Body of pancreas (tissue), 4 donors: ENCODE measurements around the gene FLNC. TPM values are rescaled to one million over a fixed set of nuclear protein-coding genes. Genes with fewer than 3 reads are reported as not detected.

ENCODE experiments used
- ATAC-seq: fragments of 150-250 bp; one replicate; pipeline ENCODE4 v1.9.1; 2016
- DNase-seq, 4 donors: peaks; one replicate each; pipeline ENCODE4 v3.0.0-alpha.2; 2019
- H3K27ac ChIP-seq, 4 donors: fragments of 200-600 bp; sonication (generic); 1 replicate in 3 of 4; 2 replicates in 1 of 4; pipeline versions ENCODE4 v1.5.1 to v1.6.1; 2016 to 2019; ENCODE audit warnings: mild to moderate bottlenecking in 1 of 4, mixed read lengths in 1 of 4, moderate library complexity in 1 of 4
- H3K27me3 ChIP-seq, 2 donors: fragments of 200-600 bp; sonication (generic); one replicate each; pipeline ENCODE4 v1.6.0; 2016; ENCODE audit warnings: mild to moderate bottlenecking in 1 of 2
- H3K36me3 ChIP-seq, 2 donors: fragments of 200-600 bp; sonication (generic); replicated peaks in 1 of 2; 2 replicates each; pipeline ENCODE4 v1.5.1; 2016; ENCODE audit warnings: low read depth in 2 of 2; ENCODE audit not compliant: insufficient read depth in 1 of 2
- H3K4me1 ChIP-seq: fragments of 200-600 bp; sonication (generic); one replicate; pipeline ENCODE4 v1.6.0; 2016
- H3K4me3 ChIP-seq, 2 donors: fragments of 200-600 bp; sonication (generic); 1 replicate in 1 of 2; 2 replicates in 1 of 2; pipeline ENCODE4 v1.5.1; 2016 to 2019
- H3K9me3 ChIP-seq, 3 donors: fragments of 200-600 bp; sonication (generic); 1 replicate in 2 of 3; 2 replicates in 1 of 3; pipeline ENCODE4 v1.5.1; 2016
- POLR2A ChIP-seq, 3 donors: fragments of 450-650 bp; IDR thresholded peaks; one replicate each; pipeline ENCODE4 v1.6.1; 2016; ENCODE audit warnings: antibody characterized with exemption in 3 of 3, mild to moderate bottlenecking in 2 of 3
- WGBS, 2 donors: methylation state at CpG; one replicate each; pipeline ENCODE4 v1.1.5; 2017; 5-methylcytosine and 5-hydroxymethylcytosine counted together
- intact Hi-C: fragments of 100-400 bp; cut with DNase I; formaldehyde crosslinking; loops from one replicate; pipeline ENCODE4 v1.15.1; 2023
- total RNA-seq, 2 donors: library from RNA; depleted of rRNA; stranded (reverse); fragments of >200 nt; gene quantifications; one replicate each; pipeline ENCODE4 v1.1.0, GENCODE V29; 2016
- TF ChIP-seq, protein P1 (sequence below), 7 experiments: fragments of 450-650 bp in 4 of 7; fragments of 200-600 bp in 3 of 7; sonication (generic) in 3 of 7; IDR thresholded peaks; one replicate each; pipeline ENCODE4 v1.5.1; 2016 to 2019; ENCODE audit warnings: antibody characterized with exemption in 7 of 7

Gene FLNC
- total RNA-seq, 2 donors from 2014 or later: 1.8 to 4.0 TPM

DNA sequence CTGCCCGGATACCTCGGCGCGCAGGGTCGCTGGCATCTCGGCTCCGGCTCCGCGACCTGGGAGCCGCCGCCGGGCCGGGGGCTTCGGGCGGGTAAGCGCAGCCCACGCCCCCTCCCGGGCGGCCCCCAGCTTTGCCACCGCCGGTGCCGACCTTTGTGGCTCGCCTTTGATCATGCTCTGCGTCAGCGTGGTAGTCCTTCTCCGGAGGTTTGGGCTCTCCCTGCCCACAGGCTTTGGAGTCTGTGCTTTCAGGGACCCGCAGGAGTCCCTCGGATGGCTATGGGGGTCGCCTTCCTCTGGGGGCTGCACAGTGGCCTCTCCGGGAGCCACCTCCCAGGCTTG lies 39.7 kb downstream of the FLNC start:
- intact Hi-C loops: no loop called here
- H3K27ac ChIP-seq: no peak overlapping the region
- 11 to 60% methylated on average over 1 to 28 of the region's 30 CpGs for WGBS, 2 donors

DNA sequence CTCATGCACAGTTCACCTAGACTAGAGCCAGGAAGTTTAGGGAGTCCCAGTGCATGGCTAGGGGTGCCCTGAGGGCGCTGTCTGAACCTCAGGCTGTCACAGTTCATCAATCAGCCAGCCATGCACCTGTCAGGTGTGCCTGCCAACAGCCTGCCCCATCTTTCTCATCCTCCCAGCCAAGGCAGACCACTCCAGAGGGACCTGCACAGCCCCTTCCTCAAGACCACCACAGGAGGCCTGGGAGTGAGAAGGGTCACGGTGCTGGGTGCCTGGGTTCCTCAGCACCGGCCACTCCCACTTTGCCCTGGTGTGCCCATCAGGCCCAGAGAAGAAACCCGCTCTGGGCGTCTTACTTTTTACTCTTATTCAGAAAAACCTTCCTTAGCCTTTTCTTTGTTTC lies 40.8 kb downstream of the FLNC start:
- Histone ChIP-seq H3K27me3 (no peaks in the 10 kb centered on the region), H3K27ac (no peak overlapping the region), H3K36me3 (no peaks in the 10 kb centered on the region), H3K4me1 (peaks cover 21% of the 10 kb centered on the region), H3K4me3 (no peak overlapping the region), H3K9me3 (no peaks in the 10 kb centered on the region)
- DNase-seq: no peak
- TF ChIP-seq, protein P1, sequence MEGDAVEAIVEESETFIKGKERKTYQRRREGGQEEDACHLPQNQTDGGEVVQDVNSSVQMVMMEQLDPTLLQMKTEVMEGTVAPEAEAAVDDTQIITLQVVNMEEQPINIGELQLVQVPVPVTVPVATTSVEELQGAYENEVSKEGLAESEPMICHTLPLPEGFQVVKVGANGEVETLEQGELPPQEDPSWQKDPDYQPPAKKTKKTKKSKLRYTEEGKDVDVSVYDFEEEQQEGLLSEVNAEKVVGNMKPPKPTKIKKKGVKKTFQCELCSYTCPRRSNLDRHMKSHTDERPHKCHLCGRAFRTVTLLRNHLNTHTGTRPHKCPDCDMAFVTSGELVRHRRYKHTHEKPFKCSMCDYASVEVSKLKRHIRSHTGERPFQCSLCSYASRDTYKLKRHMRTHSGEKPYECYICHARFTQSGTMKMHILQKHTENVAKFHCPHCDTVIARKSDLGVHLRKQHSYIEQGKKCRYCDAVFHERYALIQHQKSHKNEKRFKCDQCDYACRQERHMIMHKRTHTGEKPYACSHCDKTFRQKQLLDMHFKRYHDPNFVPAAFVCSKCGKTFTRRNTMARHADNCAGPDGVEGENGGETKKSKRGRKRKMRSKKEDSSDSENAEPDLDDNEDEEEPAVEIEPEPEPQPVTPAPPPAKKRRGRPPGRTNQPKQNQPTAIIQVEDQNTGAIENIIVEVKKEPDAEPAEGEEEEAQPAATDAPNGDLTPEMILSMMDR (IDR thresholded peaks at IDR 0.05): no peak
- no peak for TF ChIP-seq POLR2A (IDR thresholded peaks at IDR 0.05)
- intact Hi-C loops: no loop called here
- WGBS, 2 donors: 90 to 91% methylated on average over 4 to 5 of the region's 5 CpGs
- no peak for ATAC-seq

More for the DNA sequence above, 39.7 kb downstream of the FLNC start:
- no peaks in the 10 kb centered on the region for H3K27me3 ChIP-seq
- ATAC-seq: no peak
- H3K4me1 ChIP-seq: peaks cover 21% of the 10 kb centered on the region
- TF ChIP-seq, protein P1 (IDR thresholded peaks at IDR 0.05): no peak
- TF ChIP-seq POLR2A (IDR thresholded peaks at IDR 0.05): no peak
- H3K9me3 ChIP-seq: no peaks in the 10 kb centered on the region
- no peaks in the 10 kb centered on the region for H3K36me3 ChIP-seq
- no peak for DNase-seq
- H3K4me3 ChIP-seq: peak overlapping the region; percentile 48 to 52

DNA sequence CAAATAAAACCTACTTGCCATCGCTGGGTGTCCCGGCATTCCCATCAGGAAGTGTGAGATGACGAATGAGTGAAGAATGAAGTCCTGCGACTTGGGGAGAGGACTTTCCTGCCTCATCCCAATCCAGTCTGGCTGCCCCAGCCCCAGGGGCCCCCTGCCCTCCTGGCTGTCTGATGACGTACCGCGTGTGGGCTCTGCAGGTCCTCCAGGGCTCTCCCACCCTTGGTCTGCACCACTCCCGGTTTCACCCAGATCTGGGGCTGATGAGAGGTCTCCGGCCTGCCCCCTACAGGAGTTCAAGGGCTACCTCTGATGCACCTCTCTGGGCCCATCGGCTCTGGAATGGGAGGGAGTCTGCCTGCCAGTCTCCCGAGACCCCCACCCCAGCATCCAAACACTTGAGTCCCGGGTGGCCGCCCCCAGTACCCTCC lies 42.2 kb downstream of the FLNC start:
- no peak for DNase-seq
- Histone ChIP-seq H3K27me3 (no peaks in the 10 kb centered on the region), H3K27ac (no peak overlapping the region), H3K9me3 (no peaks in the 10 kb centered on the region), H3K36me3 (no peaks in the 10 kb centered on the region), H3K4me1 (peaks cover 21% of the 10 kb centered on the region), H3K4me3 (no peak overlapping the region)
- intact Hi-C loops: no loop called here
- no peak for ATAC-seq
- no peak for TF ChIP-seq POLR2A (IDR thresholded peaks at IDR 0.05)
- TF ChIP-seq, protein P1 (IDR thresholded peaks at IDR 0.05): no peak
- WGBS, 2 donors: 57 to 67% methylated on average over 9 to 12 of the region's 13 CpGs

DNA sequence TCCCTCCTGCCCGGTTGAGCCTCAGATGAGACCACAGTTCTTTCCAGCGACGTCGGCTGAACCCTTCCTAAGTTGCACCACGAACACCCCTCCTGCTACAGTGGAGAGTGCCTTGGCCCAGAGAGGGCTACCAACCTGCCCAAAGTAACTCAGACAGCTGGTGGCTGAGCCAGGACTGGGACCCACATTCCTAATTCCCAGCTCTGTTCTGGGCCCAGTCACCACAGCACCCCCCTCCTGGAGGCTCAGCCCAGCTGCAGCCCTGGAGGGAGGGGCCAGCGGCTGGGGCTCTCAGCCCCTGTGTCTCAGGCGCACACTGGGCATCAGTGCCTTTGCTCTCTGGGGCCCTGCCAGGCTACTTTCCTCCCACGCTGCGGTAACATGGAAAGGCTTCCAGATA lies 43.0 kb downstream of the FLNC start:
- no peak for DNase-seq
- no peak for TF ChIP-seq POLR2A (IDR thresholded peaks at IDR 0.05)
- TF ChIP-seq, protein P1 (IDR thresholded peaks at IDR 0.05): no peak
- intact Hi-C loops: no loop called here
- Histone ChIP-seq H3K4me3 (no peak overlapping the region), H3K27ac (no peak overlapping the region), H3K4me1 (peaks cover 19% of the 10 kb centered on the region), H3K36me3 (no peaks in the 10 kb centered on the region), H3K9me3 (no peaks in the 10 kb centered on the region), H3K27me3 (no peaks in the 10 kb centered on the region)
- WGBS, 2 donors: 64 to 70% methylated on average over 9 of the region's 9 CpGs
- no peak for ATAC-seq

DNA sequence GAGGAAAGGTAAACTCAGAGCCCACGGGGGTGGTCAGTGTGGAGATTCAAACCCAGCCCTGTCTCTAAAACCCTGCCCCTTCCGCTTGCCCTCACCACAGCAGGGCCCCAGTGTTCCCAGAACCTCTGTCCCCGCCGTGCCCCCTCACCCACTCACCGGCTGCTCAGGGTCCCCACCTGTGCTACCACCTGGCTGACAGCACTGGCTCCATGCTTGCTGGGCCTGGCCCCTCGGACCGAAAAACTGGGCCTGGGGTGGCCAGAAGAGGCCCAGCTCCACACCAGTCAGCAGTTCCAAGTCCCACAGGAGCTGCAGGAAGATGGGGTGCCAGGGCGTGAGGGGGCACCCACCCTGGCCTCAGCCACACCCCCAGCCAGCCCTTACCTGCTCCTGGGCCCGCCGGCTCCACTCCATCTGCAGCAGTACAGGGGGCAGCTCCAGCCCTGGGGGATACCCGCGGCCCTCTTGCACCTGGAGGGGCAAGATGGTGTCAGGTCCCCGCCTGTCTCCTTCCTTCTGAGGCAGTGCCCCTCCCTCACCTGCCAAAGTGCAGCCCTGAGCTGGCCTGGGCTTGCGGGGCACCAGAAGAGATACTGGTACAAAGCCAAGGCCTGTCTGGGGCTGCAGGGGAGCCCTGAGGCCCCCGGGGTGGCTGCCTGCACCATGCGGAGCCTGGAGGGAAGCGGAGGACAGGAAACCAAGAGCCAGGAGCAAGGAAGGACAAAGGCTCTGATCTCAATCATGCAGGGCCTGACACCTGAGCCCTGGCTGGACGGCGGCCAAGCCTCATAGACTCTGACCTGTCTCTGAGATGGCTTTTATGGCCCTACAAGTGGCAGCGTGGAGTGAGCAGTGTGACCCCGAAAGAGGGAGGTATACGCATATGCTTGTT lies 44.2 kb downstream of the FLNC start:
- H3K27ac ChIP-seq: no peak overlapping the region
- no peak for TF ChIP-seq POLR2A (IDR thresholded peaks at IDR 0.05)
- no peaks in the 10 kb centered on the region for H3K9me3 ChIP-seq
- no peaks in the 10 kb centered on the region for H3K36me3 ChIP-seq
- WGBS, 2 donors: 64 to 70% methylated on average over 7 to 19 of the region's 22 CpGs
- peaks cover 8% of the 10 kb centered on the region for H3K4me1 ChIP-seq
- no peak overlapping the region for H3K4me3 ChIP-seq
- H3K27me3 ChIP-seq: no peaks in the 10 kb centered on the region
- DNase-seq (no peak), ATAC-seq (no peak)
- intact Hi-C loops: no loop called here
